Endometrial microvascular endothelial cells (primary cell): ENCODE measurements around the gene TAOK1. TPM values are rescaled to one million over a fixed set of nuclear protein-coding genes. Genes with fewer than 3 reads are reported as not detected.

Source experiments
- in situ Hi-C: cut with HindIII; loops from 2 replicates; pipeline ENCODE4 v1.10.0; 2017; ENCODE audit warnings: low sequenced_read_pairs, low pct_unique_long_range_greater_than_20kb; ENCODE audit errors: inconsistent ontology term
- total RNA-seq: library from RNA; depleted of rRNA; stranded (reverse); fragments of >200 nt; gene quantifications from one replicate; pipeline ENCODE4 v1.2.3, GENCODE V29; 2015; ENCODE audit errors: inconsistent ontology term

TAOK1 gene
- total RNA-seq, 1 donor from 2014 or later = 33.7 TPM

- in situ Hi-C loops = no loop called here
Measured at GRCh38 chr17:29588017-29588561, 197.9 kb downstream of the TAOK1 start.

DNA sequence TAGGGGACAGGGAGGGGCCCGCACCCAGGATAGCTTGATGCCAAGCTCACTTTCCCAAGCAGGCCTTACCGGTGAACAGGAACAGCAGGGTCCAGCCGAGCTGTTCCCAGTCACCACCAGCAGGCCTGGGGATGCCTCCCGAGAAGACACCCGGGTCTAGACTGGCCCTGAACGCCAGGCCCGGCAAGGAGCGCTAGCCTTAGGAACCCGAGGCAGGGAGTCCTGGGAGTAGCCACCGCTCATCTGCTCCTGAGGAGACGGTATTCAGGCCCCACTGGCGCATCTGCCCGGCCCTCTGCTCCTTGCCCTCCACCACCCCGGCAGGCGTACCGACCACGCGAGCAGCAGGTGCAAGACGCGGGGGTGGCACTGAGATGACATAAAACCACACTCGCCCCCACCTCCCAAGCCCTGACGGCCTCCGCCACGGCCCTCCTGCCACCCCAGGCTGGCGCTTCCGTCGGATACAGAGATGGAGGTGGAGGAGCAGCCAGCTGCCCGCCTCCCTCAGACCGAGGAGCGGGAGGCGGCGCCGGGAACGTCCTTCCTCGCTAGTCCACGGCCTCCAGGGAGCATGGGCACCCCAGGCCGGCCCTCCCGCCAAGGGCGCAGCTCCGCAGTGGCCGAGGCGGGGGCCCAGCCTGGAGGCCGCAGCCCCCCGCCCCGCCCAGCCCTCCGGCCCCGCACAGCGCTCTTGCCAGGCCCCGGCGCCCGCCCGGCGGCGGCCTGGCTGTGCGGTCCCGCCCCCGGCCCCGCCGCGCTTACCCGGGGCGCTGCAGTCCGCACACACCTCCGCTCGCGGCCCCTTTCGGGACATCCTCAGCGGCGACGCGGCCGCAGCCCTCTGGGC, 198.6 kb downstream of the TAOK1 start:
- in situ Hi-C loops = no loop called here

GRCh38 chr17:29589524-29590410, 199.6 kb downstream of the TAOK1 start, which contains the start of gene GIT1:
GIT1 (minus strand) TSS chr17:29589648; CDS start chr17:29589378, 270 bp downstream.
- in situ Hi-C loops = no loop called here

GRCh38 chr17:29590411-29591145, 200.4 kb downstream of the TAOK1 start:
- in situ Hi-C loops = no loop called here

DNA sequence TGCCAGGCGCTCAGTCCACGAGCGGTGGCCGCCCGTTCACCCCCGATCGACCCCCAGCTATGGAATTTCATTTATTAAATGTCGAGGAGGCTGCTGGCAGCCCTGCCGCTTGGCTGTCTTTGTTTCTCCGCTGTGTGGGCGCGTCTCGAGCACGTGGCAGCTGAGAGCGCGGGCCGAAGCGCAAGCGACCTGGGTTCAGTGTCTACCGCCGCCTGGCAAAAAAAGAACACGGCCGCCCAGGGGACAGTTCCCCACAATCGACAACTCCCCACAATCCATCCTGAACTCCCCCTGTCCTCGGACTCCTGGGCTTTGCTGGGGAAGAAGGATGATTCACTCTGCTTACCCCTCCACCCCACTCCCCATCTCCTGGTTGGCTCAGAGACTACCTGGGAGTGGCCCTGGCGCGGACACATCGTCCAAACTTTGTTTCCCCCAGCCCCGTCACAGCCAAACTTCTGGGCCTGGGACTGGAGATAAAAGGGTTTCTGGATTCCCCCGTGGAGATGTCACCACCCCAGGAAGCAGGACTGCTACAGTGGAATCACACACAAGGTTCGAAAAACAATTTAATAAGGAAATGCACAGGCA, 201.1 kb downstream of the TAOK1 start:
- in situ Hi-C loops = no loop called here

- in situ Hi-C loops = no loop called here
Measured at GRCh38 chr17:29591737-29592608, 201.8 kb downstream of the TAOK1 start.

DNA sequence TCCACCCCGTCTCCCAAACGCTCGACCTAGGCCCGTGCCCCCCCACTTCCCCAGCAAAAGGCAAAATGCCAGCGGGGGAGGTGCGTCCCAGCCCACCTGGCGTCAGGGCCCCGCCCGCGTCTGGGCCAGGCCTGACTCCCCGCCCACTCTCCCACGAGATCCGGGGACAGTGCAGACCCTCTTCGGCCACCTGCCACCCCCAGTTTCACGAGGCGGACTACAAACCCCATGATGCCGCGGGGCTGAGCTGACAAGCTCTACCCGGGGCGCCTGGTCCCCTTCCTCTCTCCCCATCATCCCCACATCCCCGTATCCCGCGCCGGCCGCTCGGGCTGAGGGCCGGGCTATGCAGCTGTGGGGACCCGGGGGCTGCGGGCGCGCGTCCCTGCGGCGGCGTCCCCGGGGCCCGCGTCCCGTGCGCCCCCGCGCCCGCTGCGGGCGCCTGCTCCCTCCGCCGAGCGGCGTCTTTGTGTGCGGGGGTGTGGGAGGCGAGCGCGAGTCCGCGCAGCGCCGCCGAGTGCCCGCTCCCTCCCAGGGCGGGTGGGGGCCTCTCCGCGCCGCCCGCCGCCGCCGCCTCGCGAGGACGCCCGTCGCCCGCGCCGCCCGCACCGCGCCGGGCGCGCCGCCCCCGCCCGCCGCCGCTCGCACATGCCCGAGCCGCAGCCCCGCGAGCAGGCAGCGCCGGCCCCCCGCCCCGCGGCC, 202.8 kb downstream of the TAOK1 start, which contains the start of gene ANKRD13B:
Gene ANKRD13B (plus strand): TSS at position 283 of the 702 bp plus-strand sequence. CDS start 490 bp downstream, outside the sequence.
- in situ Hi-C loops = no loop called here

DNA sequence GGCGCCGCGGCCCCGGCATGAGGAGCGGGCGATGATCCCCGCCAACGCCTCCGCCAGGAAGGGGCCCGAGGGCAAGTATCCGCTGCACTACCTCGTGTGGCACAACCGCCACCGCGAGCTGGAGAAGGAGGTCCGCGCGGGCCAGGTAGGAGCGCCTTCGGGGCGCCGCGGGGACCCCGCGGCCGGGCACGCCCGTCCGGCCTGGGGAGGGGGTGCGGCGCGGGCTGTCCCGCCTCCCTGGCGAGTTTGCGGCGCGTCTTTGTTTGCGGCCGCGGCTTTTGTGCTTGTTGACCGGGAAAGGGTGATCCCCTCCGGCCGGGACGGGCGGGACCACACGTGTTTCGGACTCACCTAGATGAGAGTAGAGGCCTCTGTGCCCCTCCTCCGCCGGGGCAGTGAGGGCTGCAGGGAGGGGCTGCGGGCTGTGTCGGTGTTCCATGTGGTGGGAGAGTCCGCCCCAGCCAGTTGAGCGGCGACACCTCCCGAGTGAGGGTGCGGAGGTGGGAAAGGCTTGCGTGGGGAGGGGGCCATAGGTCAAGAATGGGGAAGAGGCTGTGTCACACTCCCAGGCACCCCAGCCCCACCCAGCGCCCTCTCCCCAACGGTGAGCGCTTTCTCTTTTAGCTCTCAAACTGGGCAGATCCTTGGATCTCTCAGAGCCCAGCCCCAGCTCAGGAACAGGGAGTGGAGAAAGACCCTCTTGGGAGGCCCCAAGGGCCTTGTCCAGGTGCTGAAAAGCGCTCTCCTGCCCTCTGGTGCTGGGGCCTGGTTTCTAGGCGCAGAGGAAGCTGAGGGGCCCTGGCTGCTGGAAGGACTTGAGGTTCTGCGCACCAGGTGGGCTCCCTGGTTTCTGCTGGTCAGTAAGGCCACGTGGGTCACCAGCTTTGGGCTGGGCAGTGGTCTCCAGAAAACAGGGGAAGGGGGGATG, 203.7 kb downstream of the TAOK1 start:
- in situ Hi-C loops = no loop called here

- in situ Hi-C loops = no loop called here
Measured at GRCh38 chr17:29594519-29595090, 204.4 kb downstream of the TAOK1 start.

- in situ Hi-C loops = no loop called here
Measured at GRCh38 chr17:29595107-29595942, 205.2 kb downstream of the TAOK1 start.

DNA sequence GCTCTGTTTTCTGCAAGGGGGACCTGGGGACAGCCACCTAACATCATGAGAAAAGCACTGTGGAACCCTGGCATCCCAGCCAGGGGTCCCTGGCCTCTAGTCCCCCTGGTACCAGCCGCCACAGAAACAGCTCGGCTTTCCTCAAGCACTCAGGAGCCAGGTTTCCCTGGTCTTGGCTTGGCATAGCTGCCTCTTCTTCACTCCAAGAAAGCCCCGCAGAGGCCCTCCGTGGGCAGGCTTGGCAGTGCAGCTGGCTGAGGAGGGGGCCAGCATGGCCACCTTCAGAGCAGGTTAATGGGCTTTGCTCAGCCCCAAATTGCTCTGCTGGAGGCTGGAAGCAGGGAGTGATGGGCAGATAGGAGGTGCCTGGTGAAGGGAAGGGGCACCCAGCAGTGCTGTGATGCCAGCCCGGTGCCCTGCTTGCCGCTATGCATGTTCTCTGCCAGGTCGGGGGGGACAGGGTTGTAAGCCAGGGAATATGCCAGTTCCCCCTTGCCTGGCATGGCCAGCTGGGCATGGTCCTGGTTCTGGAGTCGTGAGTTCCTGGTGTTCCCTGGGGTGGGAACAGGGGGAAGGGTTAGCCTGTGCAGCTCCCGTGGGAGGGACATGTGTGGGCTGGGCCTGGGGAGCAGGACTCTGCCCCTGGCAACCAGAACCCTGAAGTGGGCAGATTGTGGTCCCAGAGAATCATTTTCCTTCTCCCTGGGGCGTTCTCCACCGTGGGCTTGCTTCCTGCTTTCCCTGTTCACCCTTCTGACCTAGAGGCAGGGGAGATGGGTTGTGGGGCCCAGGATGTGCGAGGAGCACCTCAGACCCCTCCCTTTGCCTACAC, 206.0 kb downstream of the TAOK1 start:
- in situ Hi-C loops = no loop called here

- in situ Hi-C loops = no loop called here
Measured at GRCh38 chr17:29596811-29597210, 206.6 kb downstream of the TAOK1 start.

- in situ Hi-C loops = no loop called here
Measured at GRCh38 chr17:29597361-29598172, 207.4 kb downstream of the TAOK1 start.
